Measurements from ENCODE around the gene MEIS2.

GRCh38 chr15:37002041-37002672 is 98.2 kb downstream of the MEIS2 start:
- TF ChIP-seq CTCF (IDR thresholded peaks at IDR 0.05) (no peak), SREBF2 (IDR thresholded peaks at IDR 0.05) (no peak), MAZ (IDR thresholded peaks at IDR 0.05; ENCODE audit: borderline replicate concordance, low read depth, low read length) (no peak), KDM1A (IDR thresholded peaks at IDR 0.05; ENCODE audit: low read depth) (no peak), POLR2A (IDR thresholded peaks at IDR 0.05; ENCODE audit: low read length) (no peak), ESRRA (IDR thresholded peaks at IDR 0.05; ENCODE audit: borderline replicate concordance, low read length) (no peak), BHLHE40 (IDR thresholded peaks at IDR 0.05; ENCODE audit: low read depth, low read length) (no peak)
